GOT3 (cell line): Measurements from ENCODE around the gene CCNQ.

Experiments
- DNase-seq: peaks from one replicate; lab custom pipeline; 2025; ENCODE audit warnings: mixed read lengths; lab: John Stamatoyannopoulos, UW

CCNQ gene

DNA sequence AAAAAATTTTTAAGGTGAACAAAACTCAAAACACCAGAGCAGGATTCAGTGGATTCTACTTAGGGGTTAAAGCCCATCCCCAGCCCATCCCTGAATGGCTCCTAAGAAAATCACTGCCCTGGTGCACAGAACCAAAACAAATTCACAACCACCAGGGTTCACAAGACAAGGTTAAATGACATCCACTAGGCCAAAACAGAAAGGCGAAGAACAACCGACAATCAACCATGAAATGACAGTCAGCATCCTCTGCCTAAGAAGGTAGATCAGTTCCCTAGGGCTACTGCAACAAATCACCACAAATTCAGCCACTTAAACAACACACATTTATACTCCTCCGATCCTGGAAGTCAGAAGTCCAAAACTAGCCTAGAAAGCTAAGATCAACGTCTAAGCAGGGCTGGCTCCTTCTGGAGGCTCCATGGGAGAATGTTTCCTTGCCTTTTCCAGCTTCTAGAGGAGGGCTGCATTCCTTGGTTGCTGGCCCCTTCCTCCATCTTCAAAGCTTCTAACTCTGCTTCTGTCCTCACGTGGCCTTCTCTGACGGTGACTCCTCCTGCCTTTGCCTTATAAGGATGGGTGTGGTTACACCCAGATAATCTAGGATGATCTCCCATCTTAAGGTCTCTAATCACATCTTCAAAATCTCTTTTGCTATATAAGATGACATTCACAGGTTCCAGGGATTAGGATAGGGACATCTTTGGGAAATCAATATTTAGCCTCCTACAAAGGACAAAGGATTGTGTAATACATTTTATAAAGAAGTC is 1.8 kb downstream of the CCNQ start:
- no peak for DNase-seq

DNA sequence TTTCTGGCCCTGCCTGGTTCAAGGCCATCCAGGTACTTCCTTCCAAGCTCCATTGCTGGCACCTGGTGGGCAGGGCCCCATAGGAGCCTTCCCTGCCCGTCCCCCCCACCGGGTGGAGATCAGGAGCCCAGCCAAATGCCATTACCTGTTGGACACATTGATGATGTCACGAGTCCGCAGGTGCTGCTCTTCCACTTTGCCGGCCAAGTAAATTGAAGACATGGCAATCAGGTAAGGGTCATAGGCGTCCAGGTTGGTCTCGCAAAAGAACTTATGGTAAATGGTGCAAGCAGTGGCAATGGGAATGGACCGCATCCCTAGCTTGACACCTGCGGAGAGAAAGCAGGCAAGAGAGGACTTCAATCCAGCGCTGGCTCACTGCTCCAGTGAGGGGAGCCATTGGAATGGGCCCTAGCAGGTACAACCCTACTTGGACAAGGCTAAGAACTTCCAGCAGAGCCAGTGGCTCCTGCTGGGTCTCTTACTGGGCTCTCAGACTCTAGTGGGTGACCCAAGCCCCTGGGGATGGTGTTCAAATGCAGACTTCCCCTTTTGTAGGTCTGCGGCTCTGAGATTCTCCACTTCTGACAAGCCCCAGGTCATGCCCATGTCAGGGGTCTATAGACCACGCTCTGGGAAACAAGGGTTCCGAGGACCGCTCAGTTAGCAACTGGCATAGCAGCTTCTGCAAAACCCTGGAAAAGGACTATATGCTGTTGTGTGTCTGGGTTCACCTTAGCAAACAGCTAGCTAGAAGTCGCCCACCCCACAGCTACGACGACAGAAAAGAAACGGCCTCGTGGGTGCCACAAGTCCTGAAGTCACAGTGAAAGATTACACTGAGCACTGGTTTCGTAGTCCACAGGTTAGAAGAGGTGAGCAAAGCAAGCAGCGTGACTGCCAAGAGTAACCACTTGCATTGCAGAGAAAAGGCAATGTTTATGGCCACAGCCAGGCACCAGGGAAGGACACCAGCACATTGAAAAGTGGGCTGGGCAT is 2.8 kb downstream of the CCNQ start:
- DNase-seq, result no peak

DNA sequence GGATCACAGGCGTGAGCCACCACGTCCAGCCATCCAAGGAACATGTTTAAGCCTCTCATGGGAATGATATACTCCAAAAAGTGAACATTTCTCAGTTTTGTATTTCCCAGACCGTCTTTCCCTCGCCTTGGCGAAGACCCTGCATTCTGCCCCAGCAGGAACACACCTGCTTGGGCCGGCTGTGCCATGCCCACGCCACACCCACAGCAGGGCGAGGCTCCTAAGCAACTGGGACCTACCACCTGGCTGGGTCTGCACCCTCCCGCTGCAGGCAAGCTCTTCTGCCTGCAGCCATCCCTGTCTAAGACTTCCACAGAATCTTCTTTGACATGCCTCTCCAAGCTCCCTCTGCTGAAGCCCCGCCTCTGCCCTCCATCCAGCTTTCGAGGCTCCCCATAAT is 3.6 kb downstream of the CCNQ start:
- no peak for DNase-seq

DNA sequence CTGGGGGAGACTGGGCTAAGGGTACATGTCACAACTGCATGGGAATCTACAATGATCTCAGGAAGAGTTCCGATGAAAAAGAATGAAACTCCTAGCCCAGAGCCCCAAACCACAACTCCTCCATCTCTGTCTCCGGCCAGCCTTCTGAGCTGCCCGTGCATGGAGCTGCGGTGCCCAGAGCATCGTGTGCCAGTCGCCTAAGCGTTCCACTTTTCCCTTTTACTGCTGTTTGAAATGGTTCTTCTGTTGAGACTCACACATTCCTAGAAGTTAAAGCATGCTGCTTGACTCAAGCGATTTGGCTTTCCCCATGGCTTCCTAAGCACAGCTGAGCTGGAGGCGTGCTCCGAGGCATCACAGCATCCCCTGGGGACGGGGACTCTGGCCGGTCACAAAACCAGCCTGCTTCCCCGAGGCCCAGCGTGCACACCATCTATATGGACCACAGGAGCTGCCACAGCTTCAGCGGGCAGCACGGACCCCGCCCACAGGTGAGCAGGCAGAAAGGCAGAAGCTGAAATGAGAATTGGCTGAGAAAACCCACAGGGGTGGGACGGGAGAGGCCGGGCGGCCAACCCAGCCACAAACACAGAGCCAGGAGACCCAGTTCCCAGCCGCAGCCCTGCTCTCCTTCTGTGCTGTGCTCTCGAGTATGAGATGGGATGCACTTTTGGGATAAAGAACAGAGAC is 5.0 kb downstream of the CCNQ start:
- DNase-seq, result no peak

DNA sequence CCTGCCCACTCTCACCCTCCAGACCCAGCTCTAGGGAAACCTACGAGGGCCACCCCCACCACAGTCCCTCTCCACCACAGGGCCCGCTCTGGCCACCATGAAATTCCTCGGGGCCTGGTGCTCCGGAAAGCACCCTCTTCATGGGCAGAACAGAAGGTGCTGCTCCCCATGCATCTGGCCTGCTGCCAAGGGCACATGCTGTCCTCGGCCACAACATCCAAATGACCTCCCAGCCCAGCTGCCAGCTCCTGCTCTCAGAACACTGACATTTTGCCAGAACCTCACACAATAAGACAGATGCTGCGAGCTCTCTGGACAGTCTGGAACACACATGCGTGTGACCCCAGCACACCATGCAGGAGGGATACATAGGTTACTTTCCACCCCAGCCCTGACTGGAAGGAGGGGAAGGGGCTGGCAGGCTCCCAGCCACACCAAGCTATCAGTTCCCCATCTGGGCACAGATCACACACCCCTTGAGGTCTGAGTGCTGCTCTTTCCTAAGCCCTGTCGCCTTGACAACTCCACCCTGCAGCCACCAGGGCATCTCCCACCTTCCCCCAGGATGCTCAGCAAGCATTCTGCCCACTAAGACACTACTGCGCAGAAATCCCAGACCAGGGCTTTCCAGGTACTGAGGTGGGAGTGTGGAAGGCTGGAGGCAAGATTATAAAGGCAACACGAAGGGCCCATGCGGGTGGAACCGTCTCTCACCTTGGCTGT is 5.8 kb downstream of the CCNQ start:
- no peak for DNase-seq

DNA sequence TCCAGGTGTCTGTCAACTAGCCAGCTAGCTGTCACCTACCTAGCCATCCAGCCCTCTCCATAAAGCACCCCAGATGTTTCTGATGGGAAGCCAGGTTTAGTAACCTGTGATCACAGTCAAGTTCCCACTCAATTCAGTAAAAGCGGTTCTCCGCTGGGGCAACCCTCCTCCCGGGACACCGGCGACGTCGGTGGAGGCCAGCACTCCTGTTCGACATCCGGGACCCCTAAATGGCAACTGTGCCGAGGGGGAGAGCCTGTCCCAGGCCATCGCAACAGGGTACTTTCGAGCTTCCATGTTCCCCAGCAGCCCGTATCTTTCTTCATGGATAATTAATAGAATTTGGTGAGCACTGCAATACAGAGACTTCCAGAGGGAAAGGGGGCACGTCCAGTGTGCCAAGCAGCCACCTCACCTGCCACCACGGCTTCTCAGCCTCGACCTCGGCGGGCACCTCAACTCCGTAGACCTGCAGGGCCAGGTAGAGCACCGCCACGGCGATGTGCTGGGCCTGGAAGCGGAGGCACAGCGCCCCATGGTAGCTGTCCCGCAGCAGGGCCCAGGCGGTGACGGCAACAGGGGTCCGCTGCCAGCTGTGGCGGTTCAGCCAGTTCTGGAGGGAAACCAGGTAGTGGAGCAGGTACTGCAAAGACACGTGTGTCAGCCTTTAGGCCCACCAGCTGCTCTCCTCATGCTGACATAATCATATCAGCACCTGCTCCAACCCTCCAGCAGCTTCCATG is 6.7 kb downstream of the CCNQ start:
- no peak for DNase-seq

DNA sequence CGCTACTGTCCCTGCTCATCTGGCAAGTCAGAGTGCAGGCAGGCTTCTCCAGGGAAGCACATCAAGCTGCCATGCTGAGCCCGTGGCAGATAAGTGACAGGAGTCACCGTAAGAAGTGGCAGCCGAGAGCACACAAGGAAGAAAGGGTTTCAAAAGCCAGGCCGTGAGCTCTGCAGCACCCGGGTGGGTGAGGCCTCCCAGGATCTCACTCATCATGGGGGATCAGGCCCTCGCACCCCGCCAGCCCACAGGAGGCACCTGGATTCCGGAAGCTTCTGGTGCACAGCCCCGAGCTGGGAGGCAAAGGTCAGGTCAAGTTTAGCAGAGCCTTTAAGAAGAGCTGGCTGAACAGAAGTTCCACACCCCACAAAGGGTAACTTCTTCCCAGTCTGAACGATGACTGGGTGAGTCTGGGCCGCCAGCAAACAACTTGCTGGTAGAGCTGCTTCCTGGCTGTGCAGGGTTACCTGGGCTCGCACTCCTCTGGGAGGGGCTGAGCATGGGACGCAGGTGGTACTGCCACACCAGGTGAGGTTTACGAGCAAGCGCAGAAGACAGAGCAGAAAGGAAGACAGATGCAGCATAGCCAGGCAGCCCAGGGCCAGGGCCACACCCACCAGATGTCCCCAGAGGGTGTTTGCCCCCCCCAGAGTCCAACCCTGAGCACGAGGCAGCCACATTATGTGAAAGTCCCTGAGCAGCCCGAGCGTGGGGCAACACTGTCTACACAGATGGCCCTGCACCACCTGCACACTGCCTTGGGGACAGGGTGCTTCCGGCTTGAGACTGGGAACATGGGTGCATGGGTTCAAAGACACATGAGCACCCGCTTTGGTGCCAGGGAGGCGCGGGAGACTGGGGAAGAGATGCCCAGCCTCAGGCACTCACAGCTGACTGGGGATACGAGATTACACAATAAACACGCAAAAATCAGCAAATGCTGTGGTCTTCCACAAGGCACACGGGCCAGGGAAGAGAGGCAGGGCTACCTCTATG is 7.7 kb downstream of the CCNQ start:
- DNase-seq, result no peak

DNA sequence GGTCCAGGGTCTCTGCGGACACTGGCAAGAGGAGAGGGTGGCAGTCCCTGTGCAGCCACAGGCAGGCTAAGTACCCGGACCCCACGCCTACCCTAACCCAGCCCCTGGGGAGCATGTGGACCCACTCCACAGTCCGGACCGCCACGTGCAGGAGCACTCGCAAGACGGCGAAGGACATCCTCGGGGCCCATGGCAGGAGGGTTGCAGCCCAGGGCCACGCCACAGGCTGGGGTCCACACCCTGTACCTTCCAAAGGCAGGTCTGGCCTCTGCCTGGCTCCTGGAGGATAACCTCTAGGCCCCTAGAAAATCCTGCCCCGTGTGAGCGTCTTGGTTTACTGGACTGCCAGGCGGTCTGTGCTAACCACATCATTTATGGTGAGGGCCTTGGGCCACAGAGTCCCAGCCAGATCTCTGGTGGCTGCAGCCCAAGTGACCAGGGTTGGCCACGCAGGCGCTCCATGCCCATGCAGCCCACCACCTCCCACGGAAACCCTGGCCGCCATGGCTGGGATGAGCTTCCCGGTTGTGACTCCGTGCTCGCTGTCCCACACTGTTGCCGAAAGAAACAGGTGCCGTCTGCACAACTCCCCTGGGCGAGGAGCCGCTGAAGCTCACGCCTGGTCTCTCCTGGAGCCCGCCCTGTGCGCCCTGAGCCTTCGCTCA is 10.0 kb downstream of the CCNQ start:
- DNase-seq, result no peak

DNA sequence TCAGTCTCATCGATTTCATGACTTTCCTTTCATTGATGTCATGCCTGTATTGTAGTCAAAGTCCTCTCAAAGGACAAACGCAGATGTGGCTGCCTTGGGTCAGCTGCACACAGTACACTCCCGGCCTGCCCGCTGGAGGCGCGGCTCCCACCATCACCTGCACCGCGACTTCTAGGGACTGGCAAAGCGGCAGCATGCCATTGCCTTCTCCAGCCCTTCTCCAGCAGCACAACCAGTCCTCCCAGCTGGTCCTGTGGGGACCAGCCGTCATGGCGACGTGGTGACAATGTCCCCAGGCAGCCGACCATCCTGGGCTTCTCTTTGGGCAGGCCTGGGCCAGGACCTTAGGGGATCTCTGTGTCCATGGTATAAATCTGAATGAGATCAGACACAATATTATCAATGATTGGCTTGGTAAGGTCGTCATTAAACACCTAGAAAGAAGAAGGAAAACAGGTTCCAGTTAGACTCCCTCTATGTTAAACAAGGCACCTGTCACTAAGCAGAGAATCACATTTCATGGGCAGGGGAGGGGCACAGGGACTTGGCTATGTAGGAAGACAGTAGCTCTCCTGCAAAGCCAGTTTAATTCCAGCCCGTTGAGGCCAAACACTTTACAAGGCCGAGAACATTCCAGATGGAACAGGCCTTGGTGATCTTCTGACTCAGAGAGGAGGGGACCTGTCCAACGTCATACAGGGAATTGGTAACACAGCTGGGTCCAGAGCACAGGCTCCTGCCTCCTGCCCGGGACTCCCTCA is 10.7 kb downstream of the CCNQ start:
- no peak for DNase-seq

DNA sequence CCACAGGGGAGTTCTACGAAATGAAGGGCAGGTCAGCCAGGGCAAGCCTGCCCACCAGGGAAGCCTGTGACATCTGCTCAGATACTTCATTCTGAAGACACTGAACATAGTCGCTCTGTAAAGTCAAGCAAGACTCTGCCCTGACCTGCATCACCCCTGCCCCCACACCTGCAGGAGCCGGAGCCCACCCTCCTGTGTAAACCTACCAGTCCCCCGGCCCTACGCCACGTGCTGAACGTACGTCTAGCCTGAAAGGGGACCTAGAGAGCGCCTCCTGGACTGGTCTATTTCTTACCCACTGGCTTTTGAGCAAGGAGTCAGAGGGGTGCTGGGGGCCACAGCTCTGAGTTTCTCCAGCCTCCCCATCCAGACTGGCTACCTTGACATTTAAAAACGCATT is 11.6 kb downstream of the CCNQ start:
- no peak for DNase-seq

DNA sequence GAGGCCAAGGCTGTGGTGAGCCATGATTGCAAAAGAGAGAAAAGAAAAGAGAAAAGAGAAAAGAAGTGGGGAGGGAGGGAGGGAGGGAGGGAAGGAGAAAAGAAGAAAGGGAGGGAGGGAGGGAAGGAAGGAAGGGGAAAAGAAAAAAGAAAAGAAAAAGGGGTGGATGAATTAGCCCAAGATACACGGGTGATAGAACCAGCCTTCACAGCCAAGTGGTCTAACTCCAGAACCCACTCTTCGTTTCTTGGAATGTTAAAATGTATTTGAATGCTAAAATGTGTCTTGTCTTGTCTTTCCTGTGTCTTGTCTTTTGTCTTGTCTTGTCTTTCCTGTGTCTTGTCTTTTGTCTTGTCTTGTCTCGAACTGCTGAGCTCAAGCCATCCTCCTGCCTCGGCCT is 13.1 kb downstream of the CCNQ start:
- DNase-seq, result no peak

DNA sequence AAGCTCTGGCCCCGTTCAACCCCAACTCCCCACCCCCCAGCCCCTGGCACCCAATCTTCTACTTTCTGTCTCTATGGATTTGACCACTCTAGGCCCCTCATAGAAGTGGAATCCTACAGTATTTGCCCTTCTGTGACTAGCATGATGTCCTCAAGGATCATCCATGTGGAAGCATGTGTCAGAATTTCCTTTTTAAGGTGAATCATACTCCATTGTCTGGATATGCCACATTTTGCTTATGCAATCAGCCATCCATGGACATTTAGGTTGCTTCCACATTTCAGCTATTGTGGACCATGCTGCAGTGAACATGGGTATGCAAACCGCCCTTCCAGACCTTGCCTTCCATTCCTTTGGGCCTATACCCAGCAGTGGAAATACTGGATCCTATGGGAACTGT is 15.5 kb downstream of the CCNQ start:
- no peak for DNase-seq

DNA sequence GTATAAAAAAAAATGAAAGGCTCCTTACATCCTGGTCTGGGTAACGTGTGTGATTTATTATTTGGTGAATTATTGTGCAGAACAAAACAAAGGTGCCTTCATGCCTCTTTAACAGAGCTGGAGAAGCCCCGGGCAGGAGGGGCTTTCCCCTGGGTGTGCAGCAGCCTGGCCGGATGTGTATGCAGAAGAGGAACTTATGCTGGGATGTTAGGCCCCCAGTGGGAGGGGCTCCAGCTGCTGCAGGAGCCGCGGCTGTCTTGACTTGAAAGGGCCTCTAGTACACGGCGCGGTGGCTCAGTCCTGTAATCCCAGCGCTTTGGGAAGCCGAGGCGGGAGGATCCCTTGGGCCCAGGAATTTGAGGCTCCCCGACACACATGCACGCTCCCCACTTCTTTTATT is 16.0 kb downstream of the CCNQ start:
- no peak for DNase-seq

DNA sequence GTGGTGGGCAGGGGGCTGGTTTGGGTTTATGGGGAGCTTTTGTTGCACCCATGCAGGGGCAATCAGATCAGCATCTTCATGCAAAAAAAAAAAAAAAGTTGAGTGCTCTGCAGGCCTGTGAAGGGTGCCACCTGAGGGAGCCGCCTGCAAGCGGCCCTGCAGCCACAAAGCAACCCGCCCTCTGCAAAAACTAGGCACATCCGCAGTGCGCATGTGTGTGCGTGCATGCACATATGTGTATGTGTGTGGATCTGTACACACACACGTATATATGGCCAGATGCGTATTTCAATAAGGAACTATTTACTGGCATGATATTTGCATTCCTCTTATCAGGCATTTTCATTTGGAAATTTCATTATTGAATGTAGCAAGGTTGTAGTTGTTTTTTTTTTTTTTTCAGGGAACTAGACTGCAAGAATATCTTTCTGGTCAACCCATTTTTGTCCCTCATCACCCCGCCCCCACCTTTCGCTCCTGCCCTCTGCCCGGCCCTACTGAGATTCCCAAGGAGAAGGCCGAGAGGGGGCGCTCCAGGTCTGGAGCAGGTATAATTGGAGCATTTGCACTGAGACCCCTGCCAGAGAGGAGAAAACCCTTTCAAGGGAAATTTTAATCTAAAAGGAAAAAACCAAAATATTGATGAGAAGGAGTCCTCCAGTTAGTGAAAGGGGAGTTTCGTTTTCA is 18.1 kb downstream of the CCNQ start:
- DNase-seq, result no peak

DNA sequence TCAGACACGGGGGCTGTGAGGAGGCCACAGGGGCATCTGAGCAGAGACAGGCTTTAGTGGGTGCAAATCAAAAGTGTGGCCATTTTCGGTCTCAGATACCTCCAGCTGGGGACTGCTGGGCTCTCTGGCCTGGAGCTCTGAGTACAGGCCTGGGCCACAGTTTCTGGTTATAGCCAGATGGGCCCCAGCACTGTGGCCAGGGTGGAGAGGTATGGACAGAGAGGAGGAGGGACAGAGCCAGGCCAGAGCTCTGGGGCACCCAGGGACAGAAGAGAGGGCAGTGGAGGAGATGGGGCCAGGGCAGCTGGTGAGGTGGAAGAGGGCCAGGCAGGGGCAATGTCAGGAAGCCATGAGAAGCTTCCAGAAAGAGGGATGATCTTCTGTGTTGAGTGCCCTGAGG is 20.1 kb downstream of the CCNQ start:
- no peak for DNase-seq

DNA sequence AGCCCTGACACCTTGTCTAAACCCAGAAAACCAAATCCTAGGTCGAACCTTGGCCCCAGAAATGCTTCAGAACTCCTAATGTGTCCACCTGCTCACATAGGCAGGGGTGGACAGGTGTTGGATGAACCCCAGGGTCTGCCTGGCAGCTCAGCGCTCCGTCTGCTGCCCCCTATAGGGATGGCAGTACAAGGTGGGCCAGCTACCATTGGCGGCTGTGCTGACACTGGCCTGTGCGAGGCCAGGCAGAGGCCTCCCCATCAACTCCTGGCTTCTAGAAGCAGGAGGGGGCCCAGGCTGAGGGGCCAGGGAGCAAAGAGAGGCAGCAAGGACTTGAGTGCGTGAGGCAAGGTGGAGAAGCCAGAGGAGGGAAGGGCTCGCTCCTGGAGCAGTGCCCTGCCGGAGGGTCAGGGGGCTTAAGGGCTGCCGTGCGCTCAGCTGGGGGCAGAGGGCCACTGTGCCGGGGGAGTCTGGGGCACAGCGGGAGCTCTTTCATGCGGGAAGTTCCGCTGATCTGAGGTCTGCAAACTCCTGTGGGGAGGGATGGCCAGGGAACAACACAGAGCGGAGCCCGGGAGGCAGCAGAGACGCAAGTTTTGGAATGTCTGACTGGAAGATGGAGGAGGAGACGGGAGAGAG is 20.6 kb downstream of the CCNQ start:
- no peak for DNase-seq

DNA sequence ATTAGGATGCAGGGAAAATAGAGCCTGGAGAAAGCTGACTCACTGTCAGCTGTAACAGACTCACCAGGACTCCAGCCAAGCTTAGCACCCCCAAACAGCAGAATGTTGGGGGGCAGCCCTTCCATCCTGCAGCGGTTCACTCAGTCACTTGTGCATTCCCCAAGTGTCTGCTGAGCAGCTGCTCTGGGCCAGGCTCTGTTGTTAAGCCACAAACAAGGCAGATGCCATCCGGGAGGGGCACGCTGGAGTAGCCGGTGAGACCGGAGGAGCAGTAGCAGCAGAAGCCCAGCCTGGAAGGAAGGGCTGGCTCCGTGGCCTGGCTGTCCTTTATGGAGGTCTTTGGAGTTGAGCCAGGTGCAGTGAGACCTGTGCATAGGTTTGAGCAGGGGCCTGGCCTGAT is 22.0 kb downstream of the CCNQ start:
- no peak for DNase-seq
